RCC 7860 (cell line): ENCODE results near the gene BTNL9.
"Not testable (repeated sequence)": the region's sequence is repeated elsewhere in the genome, so short reads cannot be mapped to it uniquely, and the experiment has no call there.

ENCODE experiments used
- DNase-seq: peaks from one replicate; pipeline ENCODE4 v3.0.0-alpha.2; 2015; ENCODE audit warnings: low spot score
- FAIRE-seq: peaks from 2 replicates; lab custom pipeline; 2012; peaks lifted over from hg19 to GRCh38; lab: Jason Lieb, UNC

Gene BTNL9

DNA sequence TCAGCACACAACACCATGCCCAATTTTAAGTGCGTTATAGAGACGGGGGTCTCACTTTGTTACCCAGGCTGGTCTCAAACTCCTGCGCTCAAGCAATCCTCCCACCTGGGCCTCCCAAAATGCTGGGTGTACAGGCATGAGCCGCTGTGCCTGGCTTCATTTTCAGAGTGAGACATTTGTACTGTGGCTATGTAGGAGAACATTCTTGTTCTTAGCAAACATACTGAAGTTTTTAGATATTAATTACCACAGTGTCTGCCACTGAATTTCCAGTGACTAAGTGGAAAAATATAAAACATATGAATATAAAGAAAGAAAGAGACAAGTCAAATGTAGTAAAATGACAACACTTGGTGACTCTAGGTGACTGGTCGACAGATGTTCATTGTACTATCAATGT, 20.9 kb downstream of the BTNL9 start:
- DNase-seq (no peak), FAIRE-seq (no peak)

DNA sequence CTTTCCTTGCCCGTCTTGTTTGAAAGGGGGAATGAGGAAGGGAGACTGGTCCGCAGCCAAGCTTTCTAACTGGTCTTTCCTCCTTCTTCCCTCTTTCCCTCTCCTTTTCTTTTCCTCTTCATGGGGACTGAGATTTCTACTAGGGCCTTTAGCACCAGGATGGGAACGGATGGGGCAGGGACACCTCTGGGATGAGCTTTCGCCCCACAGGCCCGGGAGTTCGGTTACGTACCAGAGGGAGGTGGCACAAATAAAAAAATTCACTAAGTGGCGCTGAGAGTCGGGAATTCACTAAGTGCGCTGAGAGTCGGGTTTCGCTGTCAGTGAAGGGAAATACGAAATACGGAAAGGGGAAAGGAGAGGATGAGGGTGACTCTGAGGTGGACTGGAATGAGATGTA, 21.6 kb downstream of the BTNL9 start:
- FAIRE-seq, result no peak
- no peak for DNase-seq

GRCh38 chr5:181062631-181063030, 22.6 kb downstream of the BTNL9 start:
- FAIRE-seq (no peak), DNase-seq (no peak)

DNA sequence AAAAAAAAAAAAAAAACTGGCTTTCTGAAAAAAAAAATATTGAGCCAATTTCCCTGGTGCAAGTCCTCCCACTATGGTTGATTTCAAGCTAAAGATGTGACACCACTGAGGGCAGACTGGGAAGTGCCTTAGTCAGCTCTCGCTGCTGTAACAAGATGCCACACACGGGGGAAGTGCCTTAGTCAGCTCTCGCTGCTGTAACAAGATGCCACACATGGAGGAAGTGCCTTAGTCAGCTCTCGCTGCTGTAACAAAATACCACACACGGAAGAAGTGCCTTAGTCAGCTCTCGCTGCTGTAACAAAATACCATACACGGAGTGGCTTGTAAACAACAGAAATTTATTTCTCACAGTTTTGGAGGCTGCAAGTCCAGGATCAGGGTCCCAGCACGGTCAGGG, 23.4 kb downstream of the BTNL9 start:
- DNase-seq (no peak), FAIRE-seq (no peak)

- no peak for FAIRE-seq
Observed at GRCh38 chr5:181064987-181065386, 24.9 kb downstream of the BTNL9 start.

DNA sequence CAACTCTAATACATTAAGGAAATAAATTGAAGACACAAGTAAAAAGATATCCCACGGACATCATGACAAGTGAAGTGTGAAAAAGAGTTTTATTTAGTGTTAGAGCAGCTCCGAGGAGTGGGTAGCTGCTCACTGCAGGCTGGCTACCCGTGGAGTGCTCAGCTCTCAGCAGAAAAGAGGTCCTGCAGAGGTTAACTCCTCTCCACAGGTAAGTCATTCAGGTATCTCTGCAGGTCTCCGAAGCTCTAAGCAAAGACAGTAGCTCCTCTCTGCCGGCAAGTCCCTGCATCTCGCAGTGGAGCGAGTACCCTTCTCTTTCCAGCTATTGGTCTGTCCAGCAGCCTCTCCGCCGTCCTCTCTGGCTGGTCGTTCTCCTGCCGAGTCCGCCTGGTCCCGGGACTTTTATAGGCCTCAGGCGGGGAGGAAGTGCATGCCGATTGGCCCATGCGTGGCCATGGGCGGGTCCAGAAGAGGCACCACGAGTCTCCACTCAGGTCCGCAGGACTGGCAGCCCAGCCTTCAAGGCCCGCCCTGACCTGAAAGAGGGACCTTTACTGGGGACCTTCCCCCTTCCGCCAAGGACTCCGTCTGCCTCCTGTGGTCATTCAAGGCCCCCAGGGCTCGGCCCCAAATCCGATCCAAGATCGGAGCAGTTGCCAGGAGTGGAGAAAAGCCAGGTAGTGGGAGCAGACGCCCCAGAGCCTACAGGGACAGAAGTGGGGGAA, 29.9 kb downstream of the BTNL9 start:
- DNase-seq (no peak), FAIRE-seq (no peak)

More at GRCh38 chr5:181064987-181065386, 24.9 kb downstream of the BTNL9 start:
- no peak for DNase-seq

DNA sequence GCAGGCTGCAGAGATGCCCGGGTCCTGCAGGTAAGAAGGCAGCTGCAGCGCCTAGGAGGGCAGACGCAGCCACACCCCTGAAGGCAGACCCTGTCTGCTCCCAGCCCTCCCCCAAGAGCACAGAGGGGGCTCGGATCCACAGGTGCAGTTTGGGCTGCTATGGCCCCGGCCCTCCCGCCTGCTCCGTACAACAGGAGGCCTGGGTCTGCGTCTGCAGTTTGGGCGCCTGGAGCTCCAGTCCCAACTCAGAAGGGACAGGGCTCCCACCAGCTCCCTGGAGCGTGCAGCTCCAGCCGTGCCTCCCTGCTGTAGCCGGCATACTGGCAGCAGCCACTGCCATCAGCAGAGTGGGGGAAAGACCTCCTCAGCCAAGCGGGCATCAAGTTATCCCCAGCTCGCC, 30.5 kb downstream of the BTNL9 start:
- FAIRE-seq, result no peak
- DNase-seq, result no peak

DNA sequence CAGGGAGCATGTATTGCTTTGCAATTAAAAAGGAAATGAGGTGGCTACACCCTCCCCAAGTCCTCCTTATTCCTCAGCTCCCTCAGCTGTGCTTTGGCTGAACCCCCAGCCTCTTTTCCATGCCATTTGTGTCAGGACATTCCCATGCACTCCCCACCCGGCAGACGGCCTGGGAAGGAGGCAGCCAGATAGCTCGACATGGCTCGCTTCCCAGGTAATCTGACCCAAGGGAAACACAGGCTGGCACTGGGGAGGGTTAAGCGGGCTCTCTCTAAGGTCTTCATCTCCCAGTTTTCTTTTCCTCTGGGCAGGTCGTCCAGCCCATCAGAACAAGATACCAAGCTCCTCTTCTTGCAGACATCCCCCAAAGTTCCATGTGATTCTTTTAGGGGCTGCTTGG, 31.2 kb downstream of the BTNL9 start:
- no peak for FAIRE-seq
- DNase-seq, result no peak

DNA sequence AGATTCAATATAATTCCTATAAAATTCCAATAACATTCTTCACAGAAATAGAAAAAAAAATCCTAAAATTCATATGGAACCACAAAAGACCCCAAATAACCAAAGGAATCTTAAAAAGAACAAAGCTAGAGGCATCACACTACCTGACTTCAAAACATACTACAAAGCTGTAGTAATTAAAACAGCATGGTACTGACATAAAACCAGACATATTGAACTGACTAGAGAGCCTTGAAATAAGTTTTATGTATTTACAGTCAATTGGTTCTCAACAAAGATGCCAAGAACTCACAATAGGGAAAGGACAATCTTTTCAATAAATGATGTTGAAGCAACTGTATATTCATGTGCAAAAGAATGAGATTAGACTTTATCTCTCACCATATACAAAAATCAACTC, 36.9 kb downstream of the BTNL9 start:
- no peak for FAIRE-seq
- DNase-seq, result no peak

- no peak for DNase-seq
Observed at GRCh38 chr5:181081989-181082388, 41.9 kb downstream of the BTNL9 start.

DNA sequence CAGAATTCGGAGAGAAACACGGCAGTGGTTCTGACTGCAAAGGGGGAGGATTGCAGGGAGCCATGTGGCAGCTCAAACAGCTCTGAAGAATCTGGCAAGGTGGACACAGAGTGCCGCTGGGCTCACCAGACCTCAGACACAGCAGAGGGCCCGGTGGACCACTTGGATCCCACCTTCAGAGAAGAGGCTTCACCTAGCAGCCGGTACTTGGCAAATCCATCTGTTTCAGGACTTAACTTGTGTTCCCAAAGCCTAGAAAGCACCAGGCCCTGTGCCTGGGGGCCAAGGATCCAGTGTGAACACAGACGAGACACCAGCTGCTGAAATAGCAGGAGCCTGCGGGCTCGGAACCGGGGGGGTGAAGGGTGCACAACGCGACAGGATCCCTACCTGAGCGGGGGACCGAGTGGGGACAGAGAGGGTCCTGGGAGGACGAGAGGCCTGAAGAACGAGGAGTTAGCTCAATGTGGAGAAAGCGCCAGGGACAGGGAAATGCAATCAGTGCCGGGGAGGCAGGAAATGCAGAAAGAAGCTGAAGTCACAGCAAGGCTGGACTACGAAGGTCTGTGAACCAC, 44.6 kb downstream of the BTNL9 start:
- FAIRE-seq (no peak), DNase-seq (no peak)

More at GRCh38 chr5:181081989-181082388, 41.9 kb downstream of the BTNL9 start:
- FAIRE-seq, result no peak

DNA sequence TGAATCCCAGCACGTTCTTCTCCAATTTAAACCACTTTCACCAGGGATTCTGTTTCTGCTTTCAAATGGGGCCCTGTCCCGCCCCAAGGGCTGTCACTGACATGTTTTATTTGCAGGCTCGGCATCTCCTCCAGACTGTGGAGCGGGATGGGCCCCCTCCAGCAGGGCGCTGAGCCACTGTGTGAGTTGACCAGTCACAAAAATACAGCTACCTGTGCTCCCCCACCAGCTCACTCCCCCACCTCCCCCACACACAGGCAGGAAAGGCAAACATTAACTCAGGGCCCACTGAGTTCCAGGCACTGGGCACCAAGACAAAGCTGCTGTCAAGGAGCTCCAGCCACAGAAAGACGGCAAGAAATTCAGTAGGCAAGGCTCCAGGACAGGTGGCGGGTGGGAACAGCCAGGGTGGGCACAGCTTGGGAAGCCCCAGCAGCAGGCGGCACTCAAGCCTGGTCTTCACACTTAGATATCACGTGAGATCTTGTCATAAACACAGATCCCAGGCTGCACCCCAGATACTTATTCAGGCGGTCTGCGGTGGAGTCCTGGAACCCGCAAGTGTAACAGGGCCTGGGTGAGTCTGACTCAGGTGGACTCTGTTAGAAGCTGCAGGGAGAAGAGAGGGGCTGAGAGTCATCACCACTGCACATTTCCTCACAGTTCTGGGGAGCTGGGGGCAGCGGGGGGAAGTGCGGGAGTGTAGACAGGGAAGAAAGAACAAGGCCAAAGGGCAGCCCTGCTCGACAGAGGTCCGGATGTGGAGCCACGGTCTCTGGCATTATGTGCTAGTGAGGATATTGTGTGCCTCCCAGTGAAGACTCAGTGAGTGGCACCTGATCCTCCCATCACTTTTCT, 46.2 kb downstream of the BTNL9 start:
- FAIRE-seq, result peak; percentile 16
- peak; percentile 33 for DNase-seq

DNA sequence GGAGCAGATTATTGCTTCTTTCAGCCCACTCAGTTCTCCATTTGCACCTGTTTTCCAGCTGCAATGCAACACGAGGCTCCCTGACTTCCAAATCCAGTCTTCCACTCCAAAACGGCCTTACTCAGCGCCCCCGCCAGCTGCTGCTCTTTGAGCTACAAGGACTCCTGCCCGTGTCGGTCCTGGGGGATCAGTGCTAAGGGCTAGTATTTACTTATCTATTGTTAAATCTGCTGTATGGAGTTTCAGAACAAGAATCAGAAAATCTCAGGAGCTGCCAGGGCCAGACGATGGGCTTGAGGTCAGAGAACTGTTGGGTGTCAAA, 46.8 kb downstream of the BTNL9 start:
- DNase-seq, result no peak

DNA sequence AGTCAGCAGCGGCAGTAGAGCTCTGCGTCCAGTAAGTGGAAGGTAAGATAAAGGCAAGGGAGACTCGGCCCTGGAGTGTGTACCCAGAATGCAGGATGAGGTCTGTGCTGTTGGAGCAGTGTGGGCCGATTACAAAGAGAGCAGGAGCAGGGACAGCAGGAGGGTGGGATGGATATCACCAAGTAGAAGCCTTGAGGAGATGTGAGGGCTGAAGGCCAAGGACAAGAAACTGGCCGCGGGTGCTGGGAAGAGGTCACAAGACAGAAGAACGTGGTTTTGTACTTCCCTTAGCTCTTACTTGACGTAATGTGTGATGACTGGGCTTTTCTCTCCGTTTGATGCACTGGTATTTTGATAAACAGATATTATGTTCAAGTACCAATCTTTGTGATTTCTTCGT, 47.2 kb downstream of the BTNL9 start:
- DNase-seq, result no peak
- FAIRE-seq, result no peak

More for the DNA sequence above, 46.8 kb downstream of the BTNL9 start:
- FAIRE-seq, result no peak

- FAIRE-seq (no peak), DNase-seq (no peak)
Observed at GRCh38 chr5:181088289-181088688, 48.2 kb downstream of the BTNL9 start.

DNA sequence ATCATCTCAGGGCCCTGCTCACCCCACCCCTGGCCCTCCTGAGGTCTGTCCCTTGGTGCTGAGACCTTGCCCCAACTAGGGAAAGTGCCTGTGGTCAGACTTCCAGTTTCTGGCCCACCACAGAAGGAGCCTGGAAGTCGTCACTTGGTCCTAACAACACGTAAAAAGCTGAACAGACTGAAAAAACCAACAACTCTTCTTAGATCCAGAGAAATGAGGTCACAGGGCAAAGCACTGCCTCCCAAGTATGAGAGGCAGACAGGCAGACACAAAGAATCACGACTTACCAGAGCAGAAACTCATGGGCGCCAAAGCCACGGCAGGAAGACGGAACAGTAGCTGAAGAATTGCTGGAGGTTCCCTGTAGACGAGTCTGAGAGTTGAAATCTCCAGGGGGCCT, 52.4 kb downstream of the BTNL9 start:
- FAIRE-seq (no peak), DNase-seq (no peak)

DNA sequence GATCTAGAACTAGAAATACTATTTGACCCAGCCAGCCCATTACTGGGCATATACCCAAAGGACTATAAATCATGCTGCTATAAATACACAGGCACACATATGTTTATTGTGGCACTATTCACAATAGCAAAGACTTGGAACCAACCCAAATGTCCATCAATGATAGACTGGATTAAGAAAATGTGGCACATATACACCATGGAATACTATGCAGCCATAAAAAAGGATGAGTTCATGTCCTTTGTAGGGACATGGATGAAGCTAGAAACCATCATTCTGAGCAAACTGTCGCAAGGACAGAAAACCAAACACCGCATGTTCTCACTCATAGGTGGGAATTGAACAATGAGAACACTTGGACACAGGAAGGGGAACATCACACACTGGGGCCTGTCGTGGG, 55.1 kb downstream of the BTNL9 start:
- not testable (repeated sequence) for FAIRE-seq

GRCh38 chr5:181096721-181097382, 56.8 kb downstream of the BTNL9 start:
- not testable (repeated sequence) for FAIRE-seq

More for the DNA sequence above, 55.1 kb downstream of the BTNL9 start:
- not testable (repeated sequence) for DNase-seq

DNA sequence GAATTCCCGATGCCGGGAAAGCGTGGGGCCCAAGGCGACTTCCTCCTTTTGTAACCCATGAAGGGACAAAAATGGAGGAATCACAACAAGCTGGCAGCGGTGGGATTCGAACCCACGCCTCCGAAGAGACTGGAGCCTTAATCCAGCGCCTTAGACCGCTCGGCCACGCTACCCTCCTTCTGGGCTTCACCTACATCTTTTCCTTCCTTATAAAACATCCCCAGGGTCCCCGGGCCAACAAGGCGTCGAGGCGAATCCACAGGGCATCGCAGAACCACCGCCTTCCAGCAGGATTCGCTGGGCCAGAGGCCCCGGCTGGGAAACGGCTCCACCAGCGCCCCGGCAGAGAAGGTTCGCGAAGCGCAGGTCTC, 57.3 kb downstream of the BTNL9 start:
- not testable (repeated sequence) for DNase-seq, FAIRE-seq

More at GRCh38 chr5:181096721-181097382, 56.8 kb downstream of the BTNL9 start:
- DNase-seq, result not testable (repeated sequence)

DNA sequence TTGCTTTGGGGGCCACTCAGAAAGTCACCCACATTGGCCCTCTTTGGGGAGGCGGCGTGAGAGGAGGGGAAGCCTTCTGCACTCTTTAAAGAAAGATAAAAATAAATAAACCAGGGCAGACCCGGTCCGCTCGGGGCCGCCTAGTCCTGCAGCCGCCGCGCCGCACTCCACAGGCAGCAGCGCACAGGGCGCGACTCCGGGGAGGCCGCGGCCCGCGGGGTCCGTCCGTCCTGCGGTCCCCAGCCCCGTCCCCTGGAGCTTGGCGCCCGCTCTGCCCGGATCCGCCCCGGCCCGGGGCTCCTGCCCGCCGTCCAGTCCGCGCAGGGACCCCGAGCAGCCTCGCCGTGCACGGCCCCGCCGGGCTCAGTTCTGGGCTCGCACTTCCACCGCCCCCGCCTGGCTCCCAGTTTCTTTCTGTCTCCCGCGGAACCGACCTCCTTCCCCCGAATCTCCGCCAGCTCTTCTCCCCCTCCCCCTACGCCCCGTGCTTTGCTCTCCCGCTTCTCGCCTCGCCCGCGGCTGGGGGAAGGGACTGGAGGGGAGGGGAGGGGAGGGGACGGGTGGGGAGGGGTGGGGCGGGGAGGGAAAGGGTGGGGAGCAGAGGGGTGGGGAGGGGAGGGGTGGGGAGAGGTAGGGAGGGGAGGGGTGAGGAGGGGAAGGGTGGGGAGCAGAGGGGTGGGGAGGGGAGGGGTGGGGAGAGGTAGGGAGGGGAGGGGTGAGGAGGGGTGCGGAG, 57.9 kb downstream of the BTNL9 start:
- not testable (repeated sequence) for DNase-seq, FAIRE-seq
